ENCODE data around the gene RNU5D-1.
"Not testable (repeated sequence)": the region's sequence is repeated elsewhere in the genome, so short reads cannot be mapped to it uniquely, and the experiment has no call there.

The RNU5D-1 gene

DNA sequence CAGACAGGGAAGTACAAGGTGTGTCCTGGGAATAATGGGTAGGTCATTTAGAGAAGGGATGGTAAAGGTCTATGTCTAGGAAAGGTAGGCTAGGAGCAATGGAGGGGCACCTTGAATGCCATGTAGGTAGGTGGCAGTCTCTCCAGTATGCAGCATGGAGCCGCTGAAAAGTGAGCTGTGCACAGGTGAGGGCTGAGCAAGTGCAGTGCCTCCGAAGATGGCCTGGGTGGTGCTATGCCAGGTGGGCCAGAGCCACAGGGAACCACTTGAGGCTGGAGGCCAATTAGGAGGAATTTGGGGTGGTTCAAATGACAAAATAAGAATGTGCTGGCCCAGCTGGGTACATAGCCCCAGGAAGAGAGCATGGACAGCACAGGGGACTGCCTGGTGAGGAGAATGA lies 25.0 kb downstream of the RNU5D-1 start:
- no peak for TF ChIP-seq JUND (IDR thresholded peaks at IDR 0.05; ENCODE audit: low read depth)
- no peak for DNase-seq (ENCODE audit: low read depth in 1 of 2, low spot score in 1 of 2)

GRCh38 chr1:44705470-44705869 lies 25.5 kb downstream of the RNU5D-1 start:
- no peak for TF ChIP-seq JUND (IDR thresholded peaks at IDR 0.05; ENCODE audit: low read depth)
- in situ Hi-C loops (cut with HindIII; ENCODE audit: low pct_unique_long_range_greater_than_20kb, low sequenced_read_pairs): no loop called here
- no peak for DNase-seq (ENCODE audit: low read depth in 1 of 2, low spot score in 1 of 2)

More for the DNA sequence above, 25.0 kb downstream of the RNU5D-1 start:
- in situ Hi-C loops (cut with HindIII; ENCODE audit: low pct_unique_long_range_greater_than_20kb, low sequenced_read_pairs): no loop called here

DNA sequence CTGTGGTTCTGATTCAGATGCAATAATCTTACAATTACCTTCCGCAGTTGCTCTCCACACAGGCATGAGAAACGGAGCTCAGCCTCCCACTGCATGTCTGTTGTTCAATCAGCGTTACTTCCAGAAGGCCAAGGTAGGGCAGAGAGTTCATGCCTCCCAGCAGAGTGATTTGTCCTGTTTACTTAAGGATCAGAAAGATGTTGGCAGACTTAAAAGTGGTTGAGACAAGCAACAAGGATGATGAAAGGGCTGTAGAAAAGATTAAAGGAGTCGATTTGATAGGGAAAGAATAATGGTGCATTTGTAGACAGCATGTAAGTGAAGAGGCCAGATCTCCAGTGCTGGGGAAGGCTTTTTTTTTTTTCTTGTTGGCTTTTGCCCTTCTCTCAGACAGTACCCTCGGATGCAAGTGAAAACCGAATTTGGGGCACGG lies 29.8 kb downstream of the RNU5D-1 start:
- DNase-seq (ENCODE audit: low read depth in 1 of 2, low spot score in 1 of 2): no peak
- TF ChIP-seq JUND (IDR thresholded peaks at IDR 0.05; ENCODE audit: low read depth): no peak
- in situ Hi-C loops (cut with HindIII; ENCODE audit: low pct_unique_long_range_greater_than_20kb, low sequenced_read_pairs): no loop called here

- in situ Hi-C loops (cut with HindIII; ENCODE audit: low pct_unique_long_range_greater_than_20kb, low sequenced_read_pairs): no loop called here
- TF ChIP-seq JUND (IDR thresholded peaks at IDR 0.05; ENCODE audit: low read depth): no peak
- no peak for DNase-seq (ENCODE audit: low read depth in 1 of 2, low spot score in 1 of 2)
Observed at GRCh38 chr1:44700573-44700972, 30.4 kb downstream of the RNU5D-1 start.

GRCh38 chr1:44699375-44699774 lies 31.6 kb downstream of the RNU5D-1 start:
- DNase-seq (ENCODE audit: low read depth in 1 of 2, low spot score in 1 of 2); in situ Hi-C loops (cut with HindIII; ENCODE audit: low pct_unique_long_range_greater_than_20kb, low sequenced_read_pairs): not testable (repeated sequence)

DNA sequence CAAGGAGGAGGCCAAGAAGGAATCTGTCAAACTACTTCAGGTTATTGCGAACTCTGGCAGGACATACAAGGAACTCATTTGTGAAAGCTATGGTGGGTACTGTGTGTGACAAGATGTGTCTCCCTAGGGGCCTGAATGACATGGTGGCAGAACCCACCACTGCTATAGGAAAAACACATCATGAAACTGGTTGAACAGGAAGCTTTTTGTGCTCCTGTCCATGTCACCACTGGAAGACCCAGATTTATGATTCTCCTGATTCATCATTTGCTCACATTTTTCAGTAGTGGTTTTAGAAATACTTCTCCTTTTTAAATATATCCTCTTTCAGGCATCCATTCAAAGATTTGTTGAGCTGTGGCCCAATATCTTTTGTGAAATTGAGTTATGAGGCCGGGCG lies 32.8 kb downstream of the RNU5D-1 start:
- in situ Hi-C loops (cut with HindIII; ENCODE audit: low pct_unique_long_range_greater_than_20kb, low sequenced_read_pairs): no loop called here
- no peak for TF ChIP-seq JUND (IDR thresholded peaks at IDR 0.05; ENCODE audit: low read depth)
- no peak for DNase-seq (ENCODE audit: low read depth in 1 of 2, low spot score in 1 of 2)

DNA sequence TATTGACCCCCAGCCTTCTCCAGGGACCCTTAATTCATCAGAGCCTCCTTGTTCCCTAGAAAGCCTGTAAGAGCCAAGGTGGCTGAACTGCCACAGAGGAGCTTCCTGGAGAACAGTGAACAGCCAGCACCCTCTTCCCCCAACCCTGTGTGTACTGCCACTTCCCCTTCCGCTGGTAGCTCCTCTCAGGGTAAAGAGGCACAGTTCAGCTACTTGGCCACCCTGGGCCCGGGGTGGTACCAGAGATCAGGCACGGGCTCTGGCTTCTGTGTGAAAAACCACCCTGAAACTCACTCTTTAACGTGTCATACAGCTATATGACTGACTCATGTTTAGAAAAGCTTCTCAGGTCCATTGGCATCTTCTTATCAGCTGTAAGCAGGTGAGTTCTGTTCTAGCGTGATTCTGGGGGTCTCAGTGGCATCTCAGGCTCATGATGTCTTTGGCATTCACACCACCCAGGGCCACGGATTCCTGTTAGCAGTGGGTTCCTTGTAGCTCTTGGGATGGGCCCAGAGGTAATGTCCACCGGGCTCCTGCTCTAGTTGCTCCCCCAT lies 34.1 kb downstream of the RNU5D-1 start:
- in situ Hi-C loops (cut with HindIII; ENCODE audit: low pct_unique_long_range_greater_than_20kb, low sequenced_read_pairs): no loop called here
- no peak for TF ChIP-seq JUND (IDR thresholded peaks at IDR 0.05; ENCODE audit: low read depth)
- DNase-seq (ENCODE audit: low read depth in 1 of 2, low spot score in 1 of 2): no peak

DNA sequence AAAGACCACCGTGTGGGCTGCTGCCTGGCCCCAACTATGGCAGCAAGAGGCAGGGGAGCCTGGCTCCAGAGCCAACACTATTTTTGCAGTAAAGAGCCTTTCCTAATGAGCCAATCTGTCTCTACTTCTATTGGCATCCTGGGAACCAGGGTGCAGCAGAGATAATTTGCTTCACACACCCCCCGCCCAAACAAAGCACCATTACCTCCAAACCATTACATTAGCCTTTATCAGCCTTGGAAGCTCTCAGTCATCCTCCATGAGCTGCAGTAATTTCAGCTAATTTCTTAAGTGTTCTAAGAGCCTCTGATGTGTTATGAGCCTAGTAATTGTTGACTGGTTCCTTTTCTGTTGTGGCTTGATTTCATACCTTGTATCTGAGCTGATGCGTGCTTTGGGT lies 34.9 kb downstream of the RNU5D-1 start:
- no peak for TF ChIP-seq JUND (IDR thresholded peaks at IDR 0.05; ENCODE audit: low read depth)
- DNase-seq (ENCODE audit: low read depth in 1 of 2, low spot score in 1 of 2): no peak
- in situ Hi-C loops (cut with HindIII; ENCODE audit: low pct_unique_long_range_greater_than_20kb, low sequenced_read_pairs): no loop called here

DNA sequence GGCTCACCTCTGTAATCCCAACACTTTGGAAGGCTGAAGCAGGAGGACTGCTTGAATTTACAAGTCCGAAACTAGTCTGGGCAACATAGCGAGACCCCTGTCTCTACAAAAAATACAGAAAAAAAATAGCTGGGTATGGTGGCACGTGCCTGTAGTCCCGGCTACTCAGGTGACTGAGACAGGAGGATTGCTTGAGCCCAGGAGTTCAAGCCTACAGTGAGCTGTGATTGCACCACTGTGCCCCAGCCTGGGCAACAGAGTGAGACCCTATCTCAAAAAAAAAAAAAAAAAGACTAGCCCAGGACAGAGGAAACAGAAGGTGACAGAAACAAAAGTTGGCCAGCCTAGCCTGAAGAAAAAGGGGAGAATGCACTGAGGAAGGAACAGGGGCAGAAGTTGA lies 35.3 kb downstream of the RNU5D-1 start:
- in situ Hi-C loops (cut with HindIII; ENCODE audit: low pct_unique_long_range_greater_than_20kb, low sequenced_read_pairs): no loop called here
- no peak for TF ChIP-seq JUND (IDR thresholded peaks at IDR 0.05; ENCODE audit: low read depth)
- no peak for DNase-seq (ENCODE audit: low read depth in 1 of 2, low spot score in 1 of 2)

DNA sequence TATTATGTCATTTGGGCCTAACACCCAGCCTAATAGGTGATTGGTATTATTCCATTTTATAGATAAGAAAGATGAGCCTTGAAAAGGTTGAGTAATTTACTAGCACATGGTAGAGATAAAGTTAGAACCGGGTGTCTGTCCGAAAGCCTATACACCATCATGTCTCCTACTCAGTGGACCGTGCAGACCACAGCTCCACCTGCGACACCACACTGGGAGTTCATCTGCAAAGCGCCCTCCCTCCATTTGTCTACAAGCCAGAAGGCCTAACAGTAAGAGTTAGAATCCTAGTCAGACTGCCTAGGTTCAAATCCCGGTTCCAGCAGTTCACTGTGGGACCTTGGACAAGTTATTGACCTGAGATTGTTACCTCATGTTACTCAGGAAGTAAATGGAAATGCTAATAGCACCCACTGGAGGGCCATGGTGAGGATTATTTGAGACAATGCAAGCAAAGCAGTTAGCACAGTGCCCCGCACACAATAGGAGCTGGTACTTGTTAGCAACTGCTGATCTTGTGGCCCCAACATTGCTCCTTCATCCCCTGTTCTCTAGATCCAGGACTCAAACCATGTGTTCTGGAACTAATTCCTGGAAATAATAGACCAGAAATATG lies 36.0 kb downstream of the RNU5D-1 start:
- no peak for DNase-seq (ENCODE audit: low read depth in 1 of 2, low spot score in 1 of 2)
- no peak for TF ChIP-seq JUND (IDR thresholded peaks at IDR 0.05; ENCODE audit: low read depth)
- in situ Hi-C loops (cut with HindIII; ENCODE audit: low pct_unique_long_range_greater_than_20kb, low sequenced_read_pairs): no loop called here

DNA sequence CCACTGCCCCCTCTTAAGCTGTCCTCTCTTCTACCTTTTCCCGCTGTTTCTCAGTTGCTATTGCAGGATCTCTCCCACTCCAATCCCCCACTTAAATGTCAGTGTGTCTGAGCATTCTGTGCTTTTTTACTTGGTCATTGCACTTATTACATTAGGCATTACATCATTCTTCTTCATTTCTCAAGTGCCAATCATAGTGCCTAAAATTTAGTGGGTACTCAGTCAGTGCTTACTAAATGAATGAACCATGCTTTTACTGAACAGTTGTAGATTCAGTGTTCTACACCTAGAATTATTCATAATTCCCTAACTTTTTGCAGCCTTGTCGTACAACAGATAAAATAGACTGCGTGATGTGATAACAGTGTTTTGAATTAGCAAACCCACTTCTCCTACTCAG lies 37.1 kb downstream of the RNU5D-1 start:
- TF ChIP-seq JUND (IDR thresholded peaks at IDR 0.05; ENCODE audit: low read depth): no peak
- no peak for DNase-seq (ENCODE audit: low read depth in 1 of 2, low spot score in 1 of 2)
- in situ Hi-C loops (cut with HindIII; ENCODE audit: low pct_unique_long_range_greater_than_20kb, low sequenced_read_pairs): no loop called here

- no peak for TF ChIP-seq JUND (IDR thresholded peaks at IDR 0.05; ENCODE audit: low read depth)
- DNase-seq (ENCODE audit: low read depth in 1 of 2, low spot score in 1 of 2): no peak
Observed at GRCh38 chr1:44693159-44693558, 37.8 kb downstream of the RNU5D-1 start.

DNA sequence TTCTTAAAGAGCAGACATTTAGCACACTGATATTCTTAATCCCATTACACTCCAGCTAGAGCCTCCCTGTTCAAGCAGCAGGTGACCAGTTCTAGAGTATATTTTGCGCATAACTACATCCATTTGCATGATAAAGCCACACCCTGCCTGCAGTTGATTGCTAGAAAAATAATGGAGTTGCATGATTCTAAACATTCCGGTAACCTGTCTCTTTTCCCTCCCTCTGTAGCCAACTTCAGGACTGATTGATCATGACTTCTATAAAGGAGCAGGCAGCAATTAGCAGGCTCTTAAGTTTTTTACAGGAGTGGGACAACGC lies 41.6 kb downstream of the RNU5D-1 start:
- no peak for TF ChIP-seq JUND (IDR thresholded peaks at IDR 0.05; ENCODE audit: low read depth)
- no peak for DNase-seq (ENCODE audit: low read depth in 1 of 2, low spot score in 1 of 2)
- in situ Hi-C loops (cut with HindIII; ENCODE audit: low pct_unique_long_range_greater_than_20kb, low sequenced_read_pairs): no loop called here

More at GRCh38 chr1:44693159-44693558, 37.8 kb downstream of the RNU5D-1 start:
- in situ Hi-C loops (cut with HindIII; ENCODE audit: low pct_unique_long_range_greater_than_20kb, low sequenced_read_pairs): no loop called here
